Limb (tissue), 2 donors: ENCODE results near the gene RTN3.
"Not testable (repeated sequence)": the region's sequence is repeated elsewhere in the genome, so short reads cannot be mapped to it uniquely, and the experiment has no call there.

ENCODE experiments used
- DNase-seq, 2 donors: peaks; one replicate each; pipeline ENCODE4 v3.0.0-alpha.2; 2016; ENCODE audit errors: extremely low spot score in 2 of 2

The RTN3 gene

GRCh38 chr11:63767565-63768236, 86.4 kb downstream of the RTN3 start:
- DNase-seq: peak; percentile 70 to 76

GRCh38 chr11:63768237-63769041, 87.1 kb downstream of the RTN3 start, which contains the start of gene ZFTA:
Gene ZFTA, minus strand, starts transcription at chr11:63768775. Its CDS starts 153 bp downstream, at chr11:63768622.
- DNase-seq: peak; percentile 66 to 92

- peak in 1 of 2 donors; percentile 6 for DNase-seq
Measured at GRCh38 chr11:63769042-63769713, 87.9 kb downstream of the RTN3 start.

- peak in 1 of 2 donors; percentile 56 for DNase-seq
Measured at GRCh38 chr11:63769714-63770455, 88.6 kb downstream of the RTN3 start.

GRCh38 chr11:63770763-63771162, 89.5 kb downstream of the RTN3 start:
- no peak for DNase-seq

- DNase-seq: not testable (repeated sequence)
Measured at GRCh38 chr11:63771741-63772318, 90.5 kb downstream of the RTN3 start.

GRCh38 chr11:63775191-63775590, 93.9 kb downstream of the RTN3 start:
- no peak for DNase-seq

GRCh38 chr11:63779039-63779438, 97.7 kb downstream of the RTN3 start:
- peak in 1 of 2 donors; percentile 13 for DNase-seq

GRCh38 chr11:63782749-63783148, 101.4 kb downstream of the RTN3 start:
- no peak for DNase-seq

GRCh38 chr11:63783925-63784592, 102.8 kb downstream of the RTN3 start:
- DNase-seq: no peak

GRCh38 chr11:63785823-63786222, 104.5 kb downstream of the RTN3 start:
- no peak for DNase-seq

- DNase-seq: no peak
Measured at GRCh38 chr11:63791495-63792167, 110.3 kb downstream of the RTN3 start.

GRCh38 chr11:63793161-63793560, 111.9 kb downstream of the RTN3 start:
- DNase-seq: no peak

- no peak for DNase-seq
Measured at GRCh38 chr11:63795066-63795465, 113.8 kb downstream of the RTN3 start.

- no peak for DNase-seq
Measured at GRCh38 chr11:63800921-63801320, 119.6 kb downstream of the RTN3 start.

- no peak for DNase-seq
Measured at GRCh38 chr11:63802637-63803414, 121.5 kb downstream of the RTN3 start.

- DNase-seq: no peak
Measured at GRCh38 chr11:63804259-63804658, 123.0 kb downstream of the RTN3 start.

GRCh38 chr11:63805844-63806415, 124.6 kb downstream of the RTN3 start:
- no peak for DNase-seq
